Spleen (tissue), 11 donors: ENCODE data around the gene SC5D. TPM values are rescaled to one million over a fixed set of nuclear protein-coding genes. Genes with fewer than 3 reads are reported as not detected.

ENCODE experiments used
- DNase-seq: peaks from one replicate; pipeline ENCODE4 v3.0.0-alpha.2; 2020
- H3K27ac ChIP-seq, 8 donors: fragments of 200-600 bp; sonication (generic) in 7 of 8; 1 replicate in 4 of 8; 2 replicates in 4 of 8; pipeline versions ENCODE4 v1.5.0 to v1.8.0; 2016 to 2021; ENCODE audit warnings: inconsistent platforms in 4 of 8, mild to moderate bottlenecking in 4 of 8, moderate library complexity in 1 of 8
- H3K27me3 ChIP-seq, 7 donors: fragments of 200-600 bp; sonication (generic) in 6 of 7; replicated peaks in 1 of 7; 1 replicate in 4 of 7; 2 replicates in 3 of 7; pipeline versions ENCODE4 v1.5.0 to v1.8.0; 2016 to 2021; ENCODE audit warnings: inconsistent platforms in 3 of 7, mild to moderate bottlenecking in 1 of 7
- H3K36me3 ChIP-seq, 6 donors: fragments of 200-600 bp; sonication (generic) in 5 of 6; 1 replicate in 4 of 6; 2 replicates in 2 of 6; pipeline versions ENCODE4 v1.5.0 to v1.8.0; 2016 to 2021; ENCODE audit warnings: inconsistent platforms in 2 of 6
- H3K4me1 ChIP-seq, 6 donors: fragments of 200-600 bp; sonication (generic) in 5 of 6; 1 replicate in 3 of 6; 2 replicates in 3 of 6; pipeline versions ENCODE4 v1.5.0 to v1.8.0; 2016 to 2021; ENCODE audit warnings: inconsistent platforms in 3 of 6
- H3K4me3 ChIP-seq, 8 donors: fragments of 200-600 bp; sonication (generic) in 7 of 8; 1 replicate in 4 of 8; 2 replicates in 4 of 8; pipeline versions ENCODE4 v1.5.0 to v1.8.0; 2016 to 2021; ENCODE audit warnings: inconsistent platforms in 4 of 8, mild to moderate bottlenecking in 4 of 8, moderate library complexity in 2 of 8
- H3K9me3 ChIP-seq, 8 donors: fragments of 200-600 bp; sonication (generic) in 7 of 8; 1 replicate in 4 of 8; 2 replicates in 4 of 8; pipeline versions ENCODE4 v1.5.0 to v1.8.0; 2016 to 2021; ENCODE audit warnings: inconsistent platforms in 4 of 8
- CTCF ChIP-seq, 11 experiments: fragments of 200-600 bp in 7 of 11; fragments of 450-650 bp in 4 of 11; sonication (generic) in 4 of 11; IDR thresholded peaks in 8 of 11; conservative IDR thresholded peaks in 3 of 11; 1 replicate in 7 of 11; 2 replicates in 4 of 11; pipeline versions ENCODE4 v1.4.0 to v1.8.0; 2016 to 2021; ENCODE audit warnings: antibody characterized with exemption in 11 of 11, inconsistent platforms in 4 of 11, mild to moderate bottlenecking in 1 of 11
- POLR2A ChIP-seq, 3 donors: fragments of 450-650 bp; IDR thresholded peaks; one replicate each; pipeline ENCODE4 v1.5.1; 2017; ENCODE audit warnings: antibody characterized with exemption in 3 of 3, mild to moderate bottlenecking in 1 of 3
- POLR2AphosphoS5 ChIP-seq, 3 donors: sonication (generic); formaldehyde crosslinking; IDR thresholded peaks; one replicate each; pipeline ENCODE4 v1.5.1; 2017; ENCODE audit warnings: antibody characterized with exemption in 3 of 3
- WGBS, 5 donors: extraction: QIAGEN DNeasy Blood & Tissue Kit in 3 of 5; methylation state at CpG; one replicate each; pipeline versions ENCODE4 v1.1.5 to v1.1.7; 2013 to 2018; 5-methylcytosine and 5-hydroxymethylcytosine counted together
- intact Hi-C: fragments of 100-400 bp; cut with DNase I; formaldehyde crosslinking; loops from one replicate; pipeline ENCODE4 v1.15.0; 2023; ENCODE audit warnings: low total_unique reads
- polyA plus RNA-seq, 3 donors: library from polyadenylated mRNA; stranded (reverse); fragments of 200-250 nt; gene quantifications; one replicate each; pipeline ENCODE4 v1.2.1, GENCODE V29; 2013
- total RNA-seq, 7 donors: library from RNA; depleted of rRNA in 3 of 7; stranded (reverse); fragments of >200 nt in 3 of 7; fragmentation: NEBNext Ultra II Directional in 4 of 7; extraction: Animal tissue kit (Norgen Biotek cat#: 25700) in 4 of 7; gene quantifications; one replicate each; pipeline versions ENCODE4 v1.1.0 to v1.2.1, GENCODE V29; 2016 to 2021
- donor health status: healthy with polysubstance abuse.
- donor health status: DM: no; HTN: no; CAD: no; lungs with moderate emphysema.
- donor health status: DM: no; HTN: no; CAD: no.
- donor health status: Bipolar disorder and iron deficiency.
- donor health status: healthy.
- donor health status: DM: no; HTN: no; CAD: no.
- donor health status: DM: yes; HTN: yes; CAD: no.

SC5D gene
- total and polyA plus RNA-seq, 10 donors, result 4.8 to 25.5 (median 17.4) TPM

GRCh38 chr11:121270001-121270678 lies 22.4 kb upstream of the SC5D start:
- TF ChIP-seq POLR2AphosphoS5 (IDR thresholded peaks at IDR 0.05) (no peak), POLR2A (IDR thresholded peaks at IDR 0.05) (no peak), CTCF (IDR thresholded peaks at IDR 0.05 in 8 of 11, conservative IDR thresholded peaks at IDR 0.05 in 3 of 11) (no peak)
- Histone ChIP-seq H3K9me3 (no peaks in the 10 kb centered on the region), H3K4me1 (no peaks in the 10 kb centered on the region), H3K27ac (no peak overlapping the region), H3K4me3 (no peak overlapping the region), H3K36me3 (no peaks in the 10 kb centered on the region), H3K27me3 (peaks cover 0 to 49% (median 16%) of the 10 kb centered on the region in 7 donors)
- intact Hi-C loops, result no loop called here
- WGBS, 5 donors, result 43 to 66% (median 61%) methylated on average over 7 of the region's 7 CpGs
- DNase-seq, result no peak

- Histone ChIP-seq H3K36me3 (no peaks in the 10 kb centered on the region), H3K27me3 (peaks cover 0 to 19% (median 0%) of the 10 kb centered on the region in 7 donors), H3K27ac (no peak overlapping the region), H3K9me3 (peaks cover 0 to 11% (median 6%) of the 10 kb centered on the region in 8 donors), H3K4me3 (no peak overlapping the region), H3K4me1 (no peaks in the 10 kb centered on the region)
- TF ChIP-seq POLR2A (IDR thresholded peaks at IDR 0.05) (no peak), POLR2AphosphoS5 (IDR thresholded peaks at IDR 0.05) (no peak), CTCF (IDR thresholded peaks at IDR 0.05 in 8 of 11, conservative IDR thresholded peaks at IDR 0.05 in 3 of 11) (no peak)
- intact Hi-C loops, result no loop called here
- DNase-seq, result no peak
- 78 to 84% (median 80%) methylated on average over 4 of the region's 4 CpGs for WGBS, 5 donors
Measured at GRCh38 chr11:121274332-121274991, 18.1 kb upstream of the SC5D start.

GRCh38 chr11:121281698-121282097 lies 10.9 kb upstream of the SC5D start:
- no peak overlapping the region for H3K4me3 ChIP-seq
- H3K9me3 ChIP-seq, result peaks cover 0 to 21% (median 10%) of the 10 kb centered on the region in 8 donors
- no peak overlapping the region for H3K27ac ChIP-seq
- intact Hi-C loops, result no loop called here
- 91 to 97% (median 95%) methylated on average over 4 to 5 of the region's 5 CpGs for WGBS, 5 donors
- no peaks in the 10 kb centered on the region for H3K4me1 ChIP-seq
- H3K36me3 ChIP-seq, result no peaks in the 10 kb centered on the region
- peaks cover 0 to 19% (median 0%) of the 10 kb centered on the region in 7 donors for H3K27me3 ChIP-seq
- DNase-seq, result no peak
- TF ChIP-seq POLR2AphosphoS5 (IDR thresholded peaks at IDR 0.05), result no peak
- TF ChIP-seq CTCF (IDR thresholded peaks at IDR 0.05 in 8 of 11, conservative IDR thresholded peaks at IDR 0.05 in 3 of 11), result no peak
- TF ChIP-seq POLR2A (IDR thresholded peaks at IDR 0.05), result no peak

- no peak for DNase-seq
- H3K36me3 ChIP-seq, result no peaks in the 10 kb centered on the region
- peaks cover 0 to 19% (median 0%) of the 10 kb centered on the region in 7 donors for H3K27me3 ChIP-seq
- no peak overlapping the region for H3K4me3 ChIP-seq
- H3K9me3 ChIP-seq, result peaks cover 0 to 21% (median 10%) of the 10 kb centered on the region in 8 donors
- H3K4me1 ChIP-seq, result no peaks in the 10 kb centered on the region
- TF ChIP-seq CTCF (IDR thresholded peaks at IDR 0.05 in 8 of 11, conservative IDR thresholded peaks at IDR 0.05 in 3 of 11) (no peak), POLR2A (IDR thresholded peaks at IDR 0.05) (no peak), POLR2AphosphoS5 (IDR thresholded peaks at IDR 0.05) (no peak)
- intact Hi-C loops, result no loop called here
- H3K27ac ChIP-seq, result no peak overlapping the region
- 54 to 76% (median 64%) methylated on average over 4 of the region's 4 CpGs for WGBS, 5 donors
Measured at GRCh38 chr11:121282386-121282785, 10.2 kb upstream of the SC5D start.
